HepG2 (cell line): Measurements from ENCODE around the gene RAPSN. TPM values are rescaled to one million over a fixed set of nuclear protein-coding genes. Genes with fewer than 3 reads are reported as not detected.

Experiments used
- CHD2 ChIP-seq: IDR thresholded peaks from 2 replicates; pipeline ENCODE4 v1.6.1; 2011; ENCODE audit warnings: low read depth, low read length, improper control_type of control experiment
- EP300 ChIP-seq, 3 experiments: sonication (generic) in 1 of 3; formaldehyde crosslinking in 1 of 3; IDR thresholded peaks; 2 replicates each; pipeline versions ENCODE4 v1.5.1 to v1.6.1; 2011 to 2020; ENCODE audit warnings: low read depth in 2 of 3, low read length in 2 of 3, borderline replicate concordance in 1 of 3, improper control_type of control experiment in 1 of 3, mild to moderate bottlenecking in 1 of 3, missing genetic modification reagents in 1 of 3, moderate library complexity in 1 of 3
- ERF ChIP-seq: IDR thresholded peaks from 2 replicates; pipeline ENCODE4 v1.6.1; 2018; ENCODE audit warnings: missing biosample characterization, missing genetic modification reagents
- FOXA1 ChIP-seq, 2 experiments: fragments of 450-650 bp in 1 of 2; sonication (generic) in 1 of 2; formaldehyde crosslinking in 1 of 2; IDR thresholded peaks; 2 replicates each; pipeline versions ENCODE4 v1.4.0 to v1.6.1; 2016 to 2020; ENCODE audit warnings: missing genetic modification reagents in 1 of 2
- FOXM1 ChIP-seq: sonication (generic); formaldehyde crosslinking; IDR thresholded peaks from 2 replicates; pipeline ENCODE4 v1.5.0; 2020; ENCODE audit warnings: missing genetic modification reagents
- GABPB1 ChIP-seq: IDR thresholded peaks from 2 replicates; pipeline ENCODE4 v1.6.1; 2016; ENCODE audit warnings: mild to moderate bottlenecking, missing genetic modification reagents, moderate library complexity, missing compliant biosample characterization
- HMG20A ChIP-seq: IDR thresholded peaks from 2 replicates; pipeline ENCODE4 v1.6.1; 2016; ENCODE audit warnings: borderline replicate concordance
- ISX ChIP-seq: sonication (generic); formaldehyde crosslinking; conservative IDR thresholded peaks from 2 replicates; pipeline ENCODE4 v1.5.0; 2020; ENCODE audit warnings: missing genetic modification reagents
- KDM4B ChIP-seq: sonication (generic); formaldehyde crosslinking; IDR thresholded peaks from 2 replicates; pipeline ENCODE4 v1.4.0; 2020; ENCODE audit warnings: missing genetic modification reagents
- KLF15 ChIP-seq: sonication (generic); formaldehyde crosslinking; IDR thresholded peaks from 2 replicates; pipeline ENCODE4 v1.8.1; 2023; ENCODE audit warnings: borderline replicate concordance, mild to moderate bottlenecking, inconsistent platforms, missing genetic modification reagents, mixed read lengths
- MAF1 ChIP-seq: sonication (generic); formaldehyde crosslinking; IDR thresholded peaks from 2 replicates; pipeline ENCODE4 v1.5.0; 2020; ENCODE audit warnings: missing genetic modification reagents, borderline replicate concordance
- MXD1 ChIP-seq: sonication (generic); formaldehyde crosslinking; IDR thresholded peaks from 2 replicates; pipeline ENCODE4 v1.4.0; 2020; ENCODE audit warnings: mild to moderate bottlenecking, missing genetic modification reagents
- PHF5A ChIP-seq: IDR thresholded peaks from one replicate; pipeline ENCODE4 v1.6.1; 2018; ENCODE audit warnings: low read depth, missing genetic modification reagents; ENCODE audit not compliant: unreplicated experiment
- RARG ChIP-seq: sonication (generic); formaldehyde crosslinking; IDR thresholded peaks from 2 replicates; pipeline ENCODE4 v1.4.0; 2020; ENCODE audit warnings: low read depth, mild to moderate bottlenecking, missing genetic modification reagents
- RBM39 ChIP-seq: fragments of 200-400 bp; formaldehyde crosslinking; IDR thresholded peaks from one replicate; pipeline ENCODE4 v1.6.1; 2018; ENCODE audit warnings: antibody characterized with exemption, mild to moderate bottlenecking, low read depth, low read length; ENCODE audit not compliant: poor library complexity, severe bottlenecking
- RFXANK ChIP-seq: IDR thresholded peaks from 2 replicates; pipeline ENCODE4 v1.6.1; 2016
- SOX6 ChIP-seq, 2 experiments: fragments of 450-650 bp in 1 of 2; sonication (generic) in 1 of 2; formaldehyde crosslinking in 1 of 2; IDR thresholded peaks; 2 replicates each; pipeline versions ENCODE4 v1.4.0 to v1.6.1; 2017 to 2020; ENCODE audit warnings: antibody characterized with exemption in 1 of 2, mild to moderate bottlenecking in 1 of 2, missing genetic modification reagents in 1 of 2
- STAG1 ChIP-seq: sonication (generic); formaldehyde crosslinking; IDR thresholded peaks from 2 replicates; pipeline ENCODE4 v1.4.0; 2020; ENCODE audit warnings: missing genetic modification reagents
- TBL1XR1 ChIP-seq: fragments of 150-350 bp; IDR thresholded peaks from 2 replicates; pipeline ENCODE4 v1.6.1; 2014; ENCODE audit warnings: borderline replicate concordance, low read length; ENCODE audit not compliant: partially characterized antibody
- TCF7L2 ChIP-seq: IDR thresholded peaks from 2 replicates; pipeline ENCODE4 v1.6.1; 2011; ENCODE audit warnings: mild to moderate bottlenecking, low read depth, low read length, moderate library complexity
- ZFAT ChIP-seq: sonication (generic); formaldehyde crosslinking; conservative IDR thresholded peaks from 2 replicates; pipeline ENCODE4 v1.8.1; 2023; ENCODE audit warnings: missing genetic modification reagents, inconsistent platforms
- ZNF225 ChIP-seq: sonication (generic); formaldehyde crosslinking; IDR thresholded peaks from 2 replicates; pipeline ENCODE4 v1.4.0; 2020; ENCODE audit warnings: mild to moderate bottlenecking, missing genetic modification reagents
- ZNF547 ChIP-seq: sonication (generic); formaldehyde crosslinking; IDR thresholded peaks from 2 replicates; pipeline ENCODE4 v1.5.1; 2020; ENCODE audit warnings: mild to moderate bottlenecking, missing genetic modification reagents
- ZNF670 ChIP-seq: sonication (generic); formaldehyde crosslinking; IDR thresholded peaks from 2 replicates; pipeline ENCODE4 v1.8.0; 2022; ENCODE audit warnings: mild to moderate bottlenecking, missing genetic modification reagents, borderline replicate concordance
- ZNF703 ChIP-seq: sonication (generic); formaldehyde crosslinking; IDR thresholded peaks from 2 replicates; pipeline ENCODE4 v1.5.1; 2020; ENCODE audit warnings: missing genetic modification reagents, mild to moderate bottlenecking, moderate library complexity, borderline replicate concordance
- ZNF784 ChIP-seq: sonication (generic); formaldehyde crosslinking; IDR thresholded peaks from 2 replicates; pipeline ENCODE4 v1.5.1; 2020; ENCODE audit warnings: missing genetic modification reagents, mild to moderate bottlenecking, borderline replicate concordance
- ZNF839 ChIP-seq: sonication (generic); formaldehyde crosslinking; IDR thresholded peaks from 2 replicates; pipeline ENCODE4 v1.4.0; 2020; ENCODE audit warnings: missing genetic modification reagents, mild to moderate bottlenecking, borderline replicate concordance
- polyA plus RNA-seq, 8 experiments: library from polyadenylated mRNA; depleted of rRNA in 3 of 8; stranded (reverse) in 7 of 8; unstranded in 1 of 8; fragments of >200 nt; fragmentation: Illumina TruSeq in 4 of 8; extraction: Trizol in 4 of 8; gene quantifications; 2 replicates each; pipeline versions ENCODE4 v1.2.1 to v1.2.3, GENCODE V29; 2011 to 2016; ENCODE audit warnings: low read depth in 4 of 8, missing spikeins in 1 of 8, mixed read lengths in 1 of 8; ENCODE audit not compliant: insufficient read depth in 1 of 8
- total RNA-seq, 5 experiments: library from RNA; depleted of rRNA; stranded (reverse); fragments of >200 nt; fragmentation: Illumina TruSeq; extraction: Trizol; gene quantifications; 2 replicates each; pipeline ENCODE4 v1.2.3, GENCODE V29; 2016; ENCODE audit warnings: low read depth in 1 of 5
- TF ChIP-seq, protein P1 (sequence below): sonication (generic); formaldehyde crosslinking; IDR thresholded peaks from 2 replicates; pipeline ENCODE4 v1.8.0; 2022; ENCODE audit warnings: mild to moderate bottlenecking, missing genetic modification reagents, moderate library complexity

The RAPSN gene
- total and polyA plus RNA-seq, 2 of the 13 experiments (the other 11 are each of a cell fraction or from before 2014, with no cell fraction given) = 0.15 to 1.2 TPM

- TF ChIP-seq ISX (CRISPR knock-in tag) (0 out of 2 replicates have a peak, but pooled peaks have one; percentile 49), ZNF225 (CRISPR knock-in tag) (0 out of 2 replicates have a peak, but pooled peaks have one; percentile 72), RARG (CRISPR knock-in tag) (0 out of 2 replicates have a peak, but pooled peaks have one; percentile 80), GABPB1 (CRISPR knock-in tag) (peak; percentile 98), MAF1 (0 out of 2 replicates have a peak, but pooled peaks have one; percentile 28), FOXM1 (CRISPR knock-in tag) (no peak), FOXA1 (IDR thresholded peaks at IDR 0.05) (no peak), FOXA1 (CRISPR knock-in tag; IDR thresholded peaks at IDR 0.05) (peak; percentile 6; the same call in 1 of the 2 replicates), TCF7L2 (no peak), RFXANK (CRISPR knock-in tag) (no peak), CHD2 (peak; percentile 14; the same call in 1 of the 2 replicates), PHF5A (CRISPR knock-in tag) (peak; percentile 63), MXD1 (CRISPR knock-in tag) (no peak; the same call in 1 of the 2 replicates), HMG20A (CRISPR knock-in tag) (no peak), ZNF839 (CRISPR knock-in tag) (0 out of 2 replicates have a peak, but pooled peaks have one; percentile 43), KDM4B (CRISPR knock-in tag) (no peak), TBL1XR1 (no peak), SOX6 (IDR thresholded peaks at IDR 0.05) (no peak), SOX6 (CRISPR knock-in tag; IDR thresholded peaks at IDR 0.05) (peak; percentile 39), ZNF703 (CRISPR knock-in tag) (peak; percentile 41; the same call in 1 of the 2 replicates), KLF15 (CRISPR knock-in tag) (no peak), RBM39 (peak; percentile 98), STAG1 (no peak), EP300 (IDR thresholded peaks at IDR 0.05; ENCODE audit: low read depth in 2 of 2, low read length in 2 of 2) (peak in 1 of 2 experiments; percentile 46; a peak in 2 of 4 replicates), EP300 (CRISPR knock-in tag; IDR thresholded peaks at IDR 0.05; ENCODE audit: borderline replicate concordance) (no peak), ZFAT (CRISPR knock-in tag) (peak; percentile 100), ZNF547 (peak; percentile 14; the same call in 1 of the 2 replicates), ZNF670 (CRISPR knock-in tag) (no peak), ZNF784 (CRISPR knock-in tag) (no peak), ERF (CRISPR knock-in tag) (peak; percentile 29; the same call in 1 of the 2 replicates)
- TF ChIP-seq, protein P1, sequence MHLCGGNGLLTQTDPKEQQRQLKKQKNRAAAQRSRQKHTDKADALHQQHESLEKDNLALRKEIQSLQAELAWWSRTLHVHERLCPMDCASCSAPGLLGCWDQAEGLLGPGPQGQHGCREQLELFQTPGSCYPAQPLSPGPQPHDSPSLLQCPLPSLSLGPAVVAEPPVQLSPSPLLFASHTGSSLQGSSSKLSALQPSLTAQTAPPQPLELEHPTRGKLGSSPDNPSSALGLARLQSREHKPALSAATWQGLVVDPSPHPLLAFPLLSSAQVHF (CRISPR knock-in tag) = no peak
Observed at GRCh38 chr11:47426062-47426956, 22.6 kb downstream of the RAPSN start, which contains the start of gene PSMC3 (continued).
